NCI-H1436 treated with DMSO at 0.1 percent for 48 hours (cell line): ENCODE results near the gene LIAS.
"Not testable (repeated sequence)": the region's sequence is repeated elsewhere in the genome, so short reads cannot be mapped to it uniquely, and the experiment has no call there.

Source experiments
- DNase-seq: peaks from one replicate; lab custom pipeline; 2025; lab: John Stamatoyannopoulos, UW

Gene LIAS

GRCh38 chr4:39497909-39498726, 39.3 kb downstream of the LIAS start:
- DNase-seq: no peak

- DNase-seq: no peak
These were observed 39.8 kb downstream of the LIAS start for GRCh38 chr4:39498727-39499020.

GRCh38 chr4:39502019-39502663, 43.3 kb downstream of the LIAS start:
- DNase-seq: no peak

- not testable (repeated sequence) for DNase-seq
These were observed 43.8 kb downstream of the LIAS start for GRCh38 chr4:39502664-39503035.

GRCh38 chr4:39504538-39504937, 45.7 kb downstream of the LIAS start:
- DNase-seq: no peak

GRCh38 chr4:39505581-39505980, 46.7 kb downstream of the LIAS start:
- DNase-seq: no peak

- no peak for DNase-seq
These were observed 51.6 kb downstream of the LIAS start for GRCh38 chr4:39510348-39510929.

GRCh38 chr4:39514266-39514665, 55.4 kb downstream of the LIAS start:
- not testable (repeated sequence) for DNase-seq

- no peak for DNase-seq
These were observed 56.1 kb downstream of the LIAS start for GRCh38 chr4:39514888-39515401.

- DNase-seq: not testable (repeated sequence)
These were observed 57.0 kb downstream of the LIAS start for GRCh38 chr4:39515669-39516401.

GRCh38 chr4:39516407-39516966, 57.6 kb downstream of the LIAS start:
- no peak for DNase-seq

GRCh38 chr4:39518484-39518883, 59.6 kb downstream of the LIAS start:
- DNase-seq: no peak

- DNase-seq: no peak
These were observed 62.5 kb downstream of the LIAS start for GRCh38 chr4:39521253-39521919.

GRCh38 chr4:39522068-39522467, 63.2 kb downstream of the LIAS start:
- DNase-seq: no peak

GRCh38 chr4:39524161-39524957, 65.5 kb downstream of the LIAS start:
- no peak for DNase-seq

GRCh38 chr4:39525822-39526690, 67.2 kb downstream of the LIAS start:
- DNase-seq: no peak

- no peak for DNase-seq
These were observed 68.0 kb downstream of the LIAS start for GRCh38 chr4:39526765-39527295.

GRCh38 chr4:39527296-39528060, 68.6 kb downstream of the LIAS start, which contains the start of gene UGDH:
Gene UGDH, minus strand, starts transcription at chr4:39527439. Its CDS starts 5,927 bp downstream, at chr4:39521512.
- peak; percentile 70 for DNase-seq

GRCh38 chr4:39528061-39528465, 69.2 kb downstream of the LIAS start:
- DNase-seq: no peak
